B cell (primary cell): ENCODE results near the gene DVL1. TPM values are rescaled to one million over a fixed set of nuclear protein-coding genes. Genes with fewer than 3 reads are reported as not detected.

Source experiments
- ATAC-seq: fragments of 200-7000 bp; cut with Tn5 transposase; one replicate; pipeline ENCODE4 v1.10.0; 2021; ENCODE audit warnings: low read depth, mild to moderate bottlenecking, moderate number of reproducible peaks, moderate library complexity
- CTCF ChIA-PET: fragments of 350-600 bp; sonication (Branson Sonifier 250); formaldehyde crosslinking; loops from one replicate; lab custom pipeline; 2021; ENCODE audit warnings: antibody characterized with exemption, inconsistent platforms; lab: Charles Lee
- POLR2A ChIA-PET: fragments of 350-600 bp; sonication (Branson Sonifier 250); formaldehyde crosslinking; loops from one replicate; lab custom pipeline; 2021; ENCODE audit warnings: antibody characterized with exemption; lab: Charles Lee
- DNase-seq: peaks from one replicate; pipeline ENCODE4 v3.0.0; 2013
- H2AFZ ChIP-seq: 2 replicates; pipeline ENCODE4 v1.6.1; 2012; ENCODE audit warnings: mild to moderate bottlenecking, low read depth, low read length; ENCODE audit not compliant: insufficient read depth, poor library complexity, severe bottlenecking
- H3K27ac ChIP-seq, 2 donors: 1 replicate in 1 of 2; 2 replicates in 1 of 2; pipeline ENCODE4 v1.5.1; 2012 to 2013; ENCODE audit warnings: low read length in 2 of 2, mild to moderate bottlenecking in 2 of 2, moderate library complexity in 1 of 2
- H3K27me3 ChIP-seq, 4 experiments: fragments of 200-600 bp in 1 of 4; sonication (generic) in 1 of 4; replicated peaks in 1 of 4; 1 replicate in 2 of 4; 2 replicates in 2 of 4; pipeline versions ENCODE4 v1.6.1 to v1.7.0; 2013 to 2016; ENCODE audit warnings: low read length in 3 of 4, mild to moderate bottlenecking in 2 of 4, mixed read lengths in 1 of 4, moderate library complexity in 1 of 4; ENCODE audit not compliant: insufficient read depth in 4 of 4, control insufficient read depth in 3 of 4; ENCODE audit errors: control extremely low read depth in 1 of 4
- H3K36me3 ChIP-seq, 2 experiments: replicated peaks in 1 of 2; 1 replicate in 1 of 2; 2 replicates in 1 of 2; pipeline versions ENCODE4 v1.6.1 to v1.7.1; 2013; ENCODE audit warnings: low read length in 1 of 2; ENCODE audit not compliant: insufficient read depth in 2 of 2, control insufficient read depth in 1 of 2; ENCODE audit errors: control extremely low read depth in 1 of 2, extremely low read depth in 1 of 2
- H3K4me1 ChIP-seq, 2 donors: fragments of 200-600 bp in 1 of 2; sonication (generic) in 1 of 2; 1 replicate in 1 of 2; 2 replicates in 1 of 2; pipeline versions ENCODE4 v1.5.1 to v1.6.1; 2013 to 2017; ENCODE audit warnings: low read length in 2 of 2; ENCODE audit not compliant: control insufficient read depth in 2 of 2, insufficient read depth in 2 of 2
- H3K4me2 ChIP-seq: replicated peaks from 2 replicates; pipeline ENCODE3; 2012; ENCODE audit warnings: mild to moderate bottlenecking, low read depth, low read length; ENCODE audit not compliant: poor library complexity, severe bottlenecking
- H3K4me3 ChIP-seq, 5 experiments: fragments of 200-600 bp in 1 of 5; sonication (generic) in 1 of 5; 1 replicate in 3 of 5; 2 replicates in 2 of 5; pipeline versions ENCODE4 v1.5.1 to v1.7.0; 2011 to 2016; ENCODE audit warnings: low read length in 4 of 5, mild to moderate bottlenecking in 4 of 5, low read depth in 2 of 5, control low read depth in 1 of 5, moderate library complexity in 1 of 5; ENCODE audit not compliant: insufficient read depth in 1 of 5; ENCODE audit errors: control extremely low read depth in 1 of 5, extremely low read depth in 1 of 5
- H3K79me2 ChIP-seq: fragments of 200-600 bp; sonication (generic); one replicate; pipeline ENCODE4 v1.6.0; 2016; ENCODE audit warnings: low read length; ENCODE audit not compliant: control insufficient read depth, insufficient read depth
- H3K9ac ChIP-seq: fragments of 200-600 bp; sonication (generic); 2 replicates; pipeline ENCODE4 v1.6.1; 2017; ENCODE audit warnings: mild to moderate bottlenecking, low read length, moderate library complexity
- H3K9me3 ChIP-seq, 3 donors: one replicate each; pipeline versions ENCODE4 v1.6.1 to v1.7.1; 2013; ENCODE audit warnings: low read length in 2 of 3; ENCODE audit not compliant: control insufficient read depth in 2 of 3, insufficient read depth in 1 of 3; ENCODE audit errors: control extremely low read depth in 1 of 3
- H4K20me1 ChIP-seq: 2 replicates; pipeline ENCODE4 v1.6.0; 2012; ENCODE audit warnings: mild to moderate bottlenecking, low read length; ENCODE audit not compliant: insufficient read depth, control insufficient read depth, poor library complexity, severe bottlenecking
- H3K27ac Mint-ChIP-seq: one replicate; pipeline ENCODE4 v1.8.0; 2021; ENCODE audit warnings: mixed read lengths
- H3K27me3 Mint-ChIP-seq: one replicate; pipeline ENCODE4 v1.8.0; 2021; ENCODE audit warnings: mixed read lengths
- H3K4me1 Mint-ChIP-seq: one replicate; pipeline ENCODE4 v1.8.0; 2021; ENCODE audit warnings: mixed read lengths
- H3K4me3 Mint-ChIP-seq: one replicate; pipeline ENCODE4 v1.8.0; 2021; ENCODE audit warnings: mixed read lengths
- H3K9me3 Mint-ChIP-seq: one replicate; pipeline ENCODE4 v1.8.0; 2022; ENCODE audit warnings: mixed read lengths; ENCODE audit not compliant: insufficient read depth
- EZH2 ChIP-seq: IDR thresholded peaks from 2 replicates; pipeline ENCODE4 v1.6.1; 2012; ENCODE audit warnings: borderline replicate concordance, low read depth, mild to moderate bottlenecking, moderate library complexity, low read length; ENCODE audit not compliant: insufficient read depth, poor library complexity, severe bottlenecking
- WGBS: methylation state at CpG from one replicate; pipeline ENCODE4 v1.1.5; 2013; ENCODE audit warnings: missing lambda C conversion rate; ENCODE audit not compliant: insufficient coverage; 5-methylcytosine and 5-hydroxymethylcytosine counted together
- intact Hi-C: fragments of 100-400 bp; cut with micrococcal nuclease; formaldehyde crosslinking; loops from one replicate; pipeline ENCODE4 v1.10.0; 2022
- polyA plus RNA-seq: library from polyadenylated mRNA; depleted of rRNA; stranded (reverse); fragments of >200 nt; gene quantifications from 2 replicates; pipeline ENCODE4 v1.2.3, GENCODE V29; 2012
- total RNA-seq, 2 donors: library from RNA; stranded (reverse); fragments of 120-200 nt in 1 of 2; gene quantifications; 1 replicate in 1 of 2; 2 replicates in 1 of 2; pipeline versions ENCODE4 v1.2.3 to v1.2.4, GENCODE V29; 2013 to 2022
- TF ChIP-seq, protein P1 (sequence below): fragments of 200-600 bp; IDR thresholded peaks from one replicate; pipeline ENCODE4 v1.8.0; 2022; ENCODE audit warnings: antibody characterized with exemption, mild to moderate bottlenecking

Gene DVL1
- total and polyA plus RNA-seq, 2 donors (not counting 1 experiment from before 2014, with no cell fraction given): 46.1 to 53.5 TPM

DNA sequence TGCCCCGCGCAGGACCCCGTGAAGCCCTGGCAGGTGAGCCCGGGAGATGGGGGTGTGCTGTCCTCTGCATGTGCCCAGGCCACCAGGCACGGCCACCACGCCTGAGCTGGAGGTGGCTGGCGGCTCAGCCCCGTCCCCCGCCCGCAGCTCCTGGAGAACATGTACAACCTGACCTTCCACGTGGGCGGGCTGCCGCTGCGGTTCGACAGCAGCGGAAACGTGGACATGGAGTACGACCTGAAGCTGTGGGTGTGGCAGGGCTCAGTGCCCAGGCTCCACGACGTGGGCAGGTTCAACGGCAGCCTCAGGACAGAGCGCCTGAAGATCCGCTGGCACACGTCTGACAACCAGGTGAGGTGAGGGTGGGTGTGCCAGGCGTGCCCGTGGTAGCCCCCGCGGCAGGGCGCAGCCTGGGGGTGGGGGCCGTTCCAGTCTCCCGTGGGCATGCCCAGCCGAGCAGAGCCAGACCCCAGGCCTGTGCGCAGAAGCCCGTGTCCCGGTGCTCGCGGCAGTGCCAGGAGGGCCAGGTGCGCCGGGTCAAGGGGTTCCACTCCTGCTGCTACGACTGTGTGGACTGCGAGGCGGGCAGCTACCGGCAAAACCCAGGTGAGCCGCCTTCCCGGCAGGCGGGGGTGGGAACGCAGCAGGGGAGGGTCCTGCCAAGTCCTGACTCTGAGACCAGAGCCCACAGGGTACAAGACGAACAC lies 16.3 kb downstream of the DVL1 start:
- no peak overlapping the region for H3K4me2 ChIP-seq
- H3K4me1 ChIP-seq: peaks cover 0 to 16% of the 10 kb centered on the region in 2 donors
- no peak overlapping the region for H3K9ac ChIP-seq
- no peak overlapping the region for H3K27ac Mint-ChIP-seq
- no peak for DNase-seq
- intact Hi-C loops: no loop called here
- H3K79me2 ChIP-seq: no peaks in the 10 kb centered on the region
- peaks cover 7% of the 10 kb centered on the region for H3K4me1 Mint-ChIP-seq
- WGBS: 92% methylated on average over 48 of the region's 48 CpGs
- no peak overlapping the region for H2AFZ ChIP-seq
- no peak overlapping the region for H3K27ac ChIP-seq
- peaks cover 0 to 16% (median 0%) of the 10 kb centered on the region in 3 donors for H3K9me3 ChIP-seq
- no peak for TF ChIP-seq EZH2
- TF ChIP-seq, protein P1, sequence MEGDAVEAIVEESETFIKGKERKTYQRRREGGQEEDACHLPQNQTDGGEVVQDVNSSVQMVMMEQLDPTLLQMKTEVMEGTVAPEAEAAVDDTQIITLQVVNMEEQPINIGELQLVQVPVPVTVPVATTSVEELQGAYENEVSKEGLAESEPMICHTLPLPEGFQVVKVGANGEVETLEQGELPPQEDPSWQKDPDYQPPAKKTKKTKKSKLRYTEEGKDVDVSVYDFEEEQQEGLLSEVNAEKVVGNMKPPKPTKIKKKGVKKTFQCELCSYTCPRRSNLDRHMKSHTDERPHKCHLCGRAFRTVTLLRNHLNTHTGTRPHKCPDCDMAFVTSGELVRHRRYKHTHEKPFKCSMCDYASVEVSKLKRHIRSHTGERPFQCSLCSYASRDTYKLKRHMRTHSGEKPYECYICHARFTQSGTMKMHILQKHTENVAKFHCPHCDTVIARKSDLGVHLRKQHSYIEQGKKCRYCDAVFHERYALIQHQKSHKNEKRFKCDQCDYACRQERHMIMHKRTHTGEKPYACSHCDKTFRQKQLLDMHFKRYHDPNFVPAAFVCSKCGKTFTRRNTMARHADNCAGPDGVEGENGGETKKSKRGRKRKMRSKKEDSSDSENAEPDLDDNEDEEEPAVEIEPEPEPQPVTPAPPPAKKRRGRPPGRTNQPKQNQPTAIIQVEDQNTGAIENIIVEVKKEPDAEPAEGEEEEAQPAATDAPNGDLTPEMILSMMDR: no peak
- H3K27me3 Mint-ChIP-seq: no peaks in the 10 kb centered on the region
- ChIA-PET POLR2A (no interaction called here), CTCF (no interaction called here)
- H3K4me3 Mint-ChIP-seq: no peak overlapping the region
- no peaks in the 10 kb centered on the region for H4K20me1 ChIP-seq
- H3K36me3 ChIP-seq: peaks cover 0 to under 1% of the 10 kb centered on the region in 2 experiments
- no peak overlapping the region for H3K4me3 ChIP-seq
- ATAC-seq: no peak
- H3K9me3 Mint-ChIP-seq: no peaks in the 10 kb centered on the region
- no peaks in the 10 kb centered on the region for H3K27me3 ChIP-seq

DNA sequence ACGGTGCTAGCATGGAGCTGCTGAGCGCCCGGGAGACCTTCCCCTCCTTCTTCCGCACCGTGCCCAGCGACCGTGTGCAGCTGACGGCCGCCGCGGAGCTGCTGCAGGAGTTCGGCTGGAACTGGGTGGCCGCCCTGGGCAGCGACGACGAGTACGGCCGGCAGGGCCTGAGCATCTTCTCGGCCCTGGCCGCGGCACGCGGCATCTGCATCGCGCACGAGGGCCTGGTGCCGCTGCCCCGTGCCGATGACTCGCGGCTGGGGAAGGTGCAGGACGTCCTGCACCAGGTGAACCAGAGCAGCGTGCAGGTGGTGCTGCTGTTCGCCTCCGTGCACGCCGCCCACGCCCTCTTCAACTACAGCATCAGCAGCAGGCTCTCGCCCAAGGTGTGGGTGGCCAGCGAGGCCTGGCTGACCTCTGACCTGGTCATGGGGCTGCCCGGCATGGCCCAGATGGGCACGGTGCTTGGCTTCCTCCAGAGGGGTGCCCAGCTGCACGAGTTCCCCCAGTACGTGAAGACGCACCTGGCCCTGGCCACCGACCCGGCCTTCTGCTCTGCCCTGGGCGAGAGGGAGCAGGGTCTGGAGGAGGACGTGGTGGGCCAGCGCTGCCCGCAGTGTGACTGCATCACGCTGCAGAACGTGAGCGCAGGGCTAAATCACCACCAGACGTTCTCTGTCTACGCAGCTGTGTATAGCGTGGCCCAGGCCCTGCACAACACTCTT lies 17.0 kb downstream of the DVL1 start:
- Histone ChIP-seq H3K4me1 (peaks cover 0 to 16% of the 10 kb centered on the region in 2 donors), H3K9me3 (peaks cover 0 to 16% (median 0%) of the 10 kb centered on the region in 3 donors), H3K27ac (no peak overlapping the region), H3K9ac (no peak overlapping the region), H3K4me3 (no peak overlapping the region), H3K4me2 (no peak overlapping the region), H3K79me2 (no peaks in the 10 kb centered on the region), H2AFZ (no peak overlapping the region), H3K27me3 (no peaks in the 10 kb centered on the region), H3K36me3 (peaks cover 0 to 4% of the 10 kb centered on the region in 2 experiments), H4K20me1 (no peaks in the 10 kb centered on the region)
- no peak for TF ChIP-seq EZH2
- TF ChIP-seq, protein P1: no peak
- WGBS: 92% methylated on average over 57 of the region's 57 CpGs
- CTCF ChIA-PET: no interaction called here
- DNase-seq (no peak), ATAC-seq (no peak)
- H3K27ac Mint-ChIP-seq: no peak overlapping the region
- H3K4me3 Mint-ChIP-seq: no peak overlapping the region
- H3K27me3 Mint-ChIP-seq: no peaks in the 10 kb centered on the region
- intact Hi-C loops: no loop called here
- no peaks in the 10 kb centered on the region for H3K9me3 Mint-ChIP-seq
- H3K4me1 Mint-ChIP-seq: peaks cover 7% of the 10 kb centered on the region
- POLR2A ChIA-PET: interaction anchor here (0.7 kb wide), 1 partner anchor 10 kb away, joined by 12 read pairs; no protein-coding TSS in a partner anchor
